ENCODE measurements around the gene CMIP.
"Not testable (repeated sequence)": the region's sequence is repeated elsewhere in the genome, so short reads cannot be mapped to it uniquely, and the experiment has no call there.

CMIP gene

GRCh38 chr16:81576696-81577095 lies 132.1 kb downstream of the CMIP start:
- DNase-seq (ENCODE audit: low read depth in 2 of 2), result no peak

GRCh38 chr16:81577272-81577671 lies 132.7 kb downstream of the CMIP start:
- H3K4me3 ChIP-seq (replicated peaks in 1 of 2; ENCODE audit: low read depth in 2 of 2, low read length in 2 of 2); DNase-seq (ENCODE audit: low read depth in 2 of 2): not testable (repeated sequence)

More at GRCh38 chr16:81576696-81577095, 132.1 kb downstream of the CMIP start:
- TF ChIP-seq CTCF (IDR thresholded peaks at IDR 0.05; ENCODE audit: low read depth, low read length), result no peak
- H3K4me3 ChIP-seq (replicated peaks in 1 of 2; ENCODE audit: low read depth in 2 of 2, low read length in 2 of 2), result no peak overlapping the region

GRCh38 chr16:81578076-81578475 lies 133.5 kb downstream of the CMIP start:
- no peak overlapping the region for H3K4me3 ChIP-seq (replicated peaks in 1 of 2; ENCODE audit: low read depth in 2 of 2, low read length in 2 of 2)
- TF ChIP-seq CTCF (IDR thresholded peaks at IDR 0.05; ENCODE audit: low read depth, low read length), result no peak
- no peak for DNase-seq (ENCODE audit: low read depth in 2 of 2)

- no peak for TF ChIP-seq CTCF (IDR thresholded peaks at IDR 0.05; ENCODE audit: low read depth, low read length)
- DNase-seq (ENCODE audit: low read depth in 2 of 2), result no peak
- H3K4me3 ChIP-seq (replicated peaks in 1 of 2; ENCODE audit: low read depth in 2 of 2, low read length in 2 of 2), result no peak overlapping the region
Observed at GRCh38 chr16:81578636-81579413, 134.2 kb downstream of the CMIP start.

GRCh38 chr16:81581107-81581506 lies 136.5 kb downstream of the CMIP start:
- TF ChIP-seq CTCF (IDR thresholded peaks at IDR 0.05; ENCODE audit: low read depth, low read length), result no peak
- no peak overlapping the region for H3K4me3 ChIP-seq (replicated peaks in 1 of 2; ENCODE audit: low read depth in 2 of 2, low read length in 2 of 2)
- DNase-seq (ENCODE audit: low read depth in 2 of 2), result peak in 1 of 2 donors; percentile 36

- peak in 1 of 2 donors; percentile 28 for DNase-seq (ENCODE audit: low read depth in 2 of 2)
- no peak overlapping the region for H3K4me3 ChIP-seq (replicated peaks in 1 of 2; ENCODE audit: low read depth in 2 of 2, low read length in 2 of 2)
- no peak for TF ChIP-seq CTCF (IDR thresholded peaks at IDR 0.05; ENCODE audit: low read depth, low read length)
Observed at GRCh38 chr16:81582655-81583441, 138.2 kb downstream of the CMIP start.

GRCh38 chr16:81583893-81584631 lies 139.5 kb downstream of the CMIP start:
- peak; percentile 8 to 14 for DNase-seq (ENCODE audit: low read depth in 2 of 2)
- H3K4me3 ChIP-seq (replicated peaks in 1 of 2; ENCODE audit: low read depth in 2 of 2, low read length in 2 of 2), result no peak overlapping the region
- no peak for TF ChIP-seq CTCF (IDR thresholded peaks at IDR 0.05; ENCODE audit: low read depth, low read length)

Data from cardiac fibroblast (primary cell).